ENCODE results near the gene PHACTR1.
"Not testable (repeated sequence)": the region's sequence is repeated elsewhere in the genome, so short reads cannot be mapped to it uniquely, and the experiment has no call there.

PHACTR1 gene

DNA sequence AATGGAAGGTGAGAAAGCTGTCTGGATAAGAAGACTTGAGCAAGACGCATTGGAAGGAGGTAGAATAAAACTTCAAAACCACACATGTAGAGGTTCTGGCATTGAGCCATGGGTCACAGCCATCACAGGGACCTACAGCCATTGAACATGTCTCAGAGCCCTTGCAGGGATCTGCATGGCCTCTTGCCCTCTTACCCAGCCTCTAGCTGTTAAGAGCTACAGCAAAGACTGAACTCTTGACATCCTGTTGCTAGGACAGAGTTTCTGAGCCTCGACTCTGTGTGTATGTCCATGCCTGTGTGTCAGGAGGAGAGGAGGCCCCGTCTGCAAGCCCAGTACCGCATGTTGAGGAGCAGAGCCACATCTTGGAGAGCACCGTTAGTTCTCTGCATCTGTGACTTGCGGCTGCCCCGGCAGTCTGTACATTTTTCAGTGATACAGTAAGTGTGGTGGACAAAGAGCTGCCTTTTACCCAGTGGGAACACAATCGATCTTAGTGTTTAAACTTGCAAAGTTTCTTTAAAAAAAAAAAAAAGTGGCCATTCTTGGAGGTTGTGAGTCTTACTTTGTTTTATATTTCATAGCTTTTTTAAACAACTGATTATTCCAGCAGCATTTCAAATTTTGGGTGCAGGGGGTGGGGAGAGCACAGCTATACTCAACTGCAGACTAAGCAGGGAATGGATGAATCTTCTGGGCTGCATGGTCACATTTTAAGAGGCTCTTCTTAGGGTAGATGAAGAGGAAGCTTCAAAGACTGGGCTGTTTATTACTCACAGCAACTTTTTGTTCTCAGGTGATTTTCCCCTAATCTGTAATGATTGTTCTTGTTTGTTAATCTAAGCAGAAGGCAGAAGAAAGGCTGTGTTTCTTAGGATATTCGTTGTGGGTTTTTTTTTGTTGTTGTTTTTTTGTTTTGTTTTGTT is 523.2 kb downstream of the PHACTR1 start:
- no peak for DNase-seq (ENCODE audit: low spot score)

DNA sequence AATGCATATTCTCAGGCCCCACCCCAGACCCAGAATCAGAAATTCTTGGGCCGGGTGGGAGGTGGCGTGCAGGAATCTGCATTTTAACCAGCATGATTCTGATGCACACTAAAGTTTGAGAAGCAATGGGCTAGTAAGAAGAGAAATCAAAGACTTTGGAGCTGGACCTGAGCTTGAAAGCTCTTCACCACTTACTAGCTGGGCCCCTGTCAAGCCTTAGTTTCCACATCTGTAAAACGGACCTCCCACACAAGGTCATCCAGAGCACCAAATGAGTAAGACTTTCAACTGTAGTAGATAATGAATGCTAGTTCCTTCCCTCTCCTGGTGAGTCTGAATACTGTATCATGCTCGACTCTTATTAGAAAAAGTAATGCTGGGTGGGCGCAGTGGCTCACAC is 524.8 kb downstream of the PHACTR1 start:
- DNase-seq (ENCODE audit: low spot score), result no peak

DNA sequence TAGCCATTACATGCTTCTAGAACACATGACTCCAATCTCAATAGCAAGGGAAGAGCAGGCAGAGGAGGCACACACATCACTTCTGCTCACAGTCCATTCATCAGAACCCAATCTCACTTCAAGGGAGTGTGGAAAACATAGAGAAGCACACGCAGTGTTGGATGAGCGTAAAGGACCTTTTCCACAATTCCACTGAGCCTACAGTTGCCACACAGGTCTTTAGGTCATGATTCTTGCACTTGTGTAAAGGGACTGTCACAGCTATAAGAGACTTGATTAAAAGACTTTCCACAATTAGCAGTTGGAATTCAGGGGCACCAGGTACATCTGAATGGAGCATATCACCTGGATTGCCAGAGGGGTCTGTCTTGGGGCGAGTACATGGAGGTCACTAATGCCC is 525.6 kb downstream of the PHACTR1 start:
- DNase-seq (ENCODE audit: low spot score), result no peak

DNA sequence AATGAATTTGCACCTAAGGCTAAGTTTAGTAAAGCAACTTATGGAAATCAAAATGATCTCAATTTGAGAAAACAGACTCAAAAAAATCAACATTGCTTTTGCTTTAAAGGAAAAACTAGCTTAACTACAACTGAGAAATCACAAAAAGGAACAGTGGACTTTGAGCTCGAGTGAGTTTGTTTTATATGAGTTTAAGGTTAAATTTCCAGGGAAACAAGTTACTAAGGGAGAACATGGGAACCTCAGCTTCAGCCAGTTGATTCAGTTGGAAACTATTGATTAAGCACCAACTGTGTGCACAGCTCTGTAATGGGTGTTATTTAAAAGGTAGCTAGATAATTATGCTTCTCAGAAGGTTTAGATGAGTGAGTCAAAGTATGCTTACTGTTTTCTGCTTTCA is 526.0 kb downstream of the PHACTR1 start:
- DNase-seq (ENCODE audit: low spot score), result no peak

DNA sequence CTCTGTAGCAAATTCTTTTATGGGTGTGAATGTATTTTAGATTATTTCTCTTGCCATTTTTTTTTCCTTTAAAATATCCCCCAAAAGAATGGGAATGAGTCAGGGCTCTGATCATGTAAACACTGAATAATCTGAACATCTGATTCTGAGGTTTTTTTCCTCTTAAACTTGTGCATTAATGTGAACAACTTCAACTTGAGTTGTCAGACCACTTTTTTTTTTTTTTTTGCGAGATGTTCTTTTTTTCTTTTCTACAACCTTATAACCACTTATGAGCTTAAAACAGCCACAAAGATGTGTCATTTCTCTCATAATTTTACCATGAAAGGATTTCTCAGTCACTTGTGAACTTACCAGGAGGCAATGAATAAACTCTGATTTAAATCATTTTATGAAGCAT is 526.5 kb downstream of the PHACTR1 start:
- DNase-seq (ENCODE audit: low spot score), result no peak

DNA sequence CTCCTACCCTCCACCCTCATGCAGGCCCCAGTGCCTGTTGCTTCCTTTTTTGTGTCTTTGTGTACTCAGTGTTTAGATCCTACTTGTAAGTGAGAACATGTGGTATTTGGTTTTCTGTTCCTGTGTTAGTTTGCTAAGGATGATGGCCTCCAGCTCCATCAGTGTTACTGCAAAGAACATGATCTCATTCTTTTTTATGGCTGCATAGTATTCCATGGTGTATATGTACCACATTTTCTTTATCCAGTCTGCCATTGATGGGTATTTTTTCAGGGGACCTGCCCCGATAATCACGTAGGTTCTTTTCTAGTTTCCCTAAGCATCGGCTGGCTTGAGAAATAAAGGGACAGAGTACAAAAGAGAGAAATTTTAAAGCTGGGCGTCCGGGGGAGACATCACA is 527.2 kb downstream of the PHACTR1 start:
- DNase-seq (ENCODE audit: low spot score), result not testable (repeated sequence)

DNA sequence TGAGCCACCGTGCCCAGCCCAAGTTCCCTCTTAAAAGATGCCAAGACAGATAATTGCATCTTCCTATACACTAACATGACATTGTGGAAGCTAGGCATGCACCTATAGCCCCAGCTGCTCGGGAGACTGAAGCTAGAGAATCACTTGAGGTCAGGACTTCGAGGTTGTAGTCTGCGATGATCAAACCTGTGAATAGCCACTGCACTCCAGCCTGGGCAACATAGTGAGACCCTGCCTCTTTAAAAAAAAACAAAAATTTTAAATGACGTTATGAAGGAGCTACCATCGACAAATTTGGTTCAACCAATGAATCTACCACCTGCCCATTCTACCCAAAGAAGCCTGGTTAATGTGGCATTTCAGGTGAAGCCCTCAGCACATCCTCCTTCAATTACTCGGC is 531.1 kb downstream of the PHACTR1 start:
- DNase-seq (ENCODE audit: low spot score), result no peak

DNA sequence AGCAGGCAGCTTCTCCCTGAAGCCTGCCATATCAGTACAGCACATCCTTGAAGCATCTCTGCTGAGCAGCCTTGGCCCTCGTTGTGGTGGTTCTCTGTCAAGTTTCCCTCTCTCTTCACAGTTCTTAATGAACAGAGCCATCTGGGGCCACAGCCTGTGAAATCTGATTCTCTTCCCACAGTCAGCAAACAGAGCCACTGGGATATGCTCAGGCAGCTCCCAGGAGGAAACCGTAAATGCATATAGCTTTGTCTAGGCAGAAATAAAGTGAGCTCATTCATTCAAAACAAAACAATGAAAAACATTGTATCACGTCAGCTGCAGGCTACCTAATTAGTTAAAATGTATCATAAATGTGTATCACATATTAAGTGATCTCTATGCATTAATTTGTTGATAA is 531.5 kb downstream of the PHACTR1 start:
- DNase-seq (ENCODE audit: low spot score), result no peak

DNA sequence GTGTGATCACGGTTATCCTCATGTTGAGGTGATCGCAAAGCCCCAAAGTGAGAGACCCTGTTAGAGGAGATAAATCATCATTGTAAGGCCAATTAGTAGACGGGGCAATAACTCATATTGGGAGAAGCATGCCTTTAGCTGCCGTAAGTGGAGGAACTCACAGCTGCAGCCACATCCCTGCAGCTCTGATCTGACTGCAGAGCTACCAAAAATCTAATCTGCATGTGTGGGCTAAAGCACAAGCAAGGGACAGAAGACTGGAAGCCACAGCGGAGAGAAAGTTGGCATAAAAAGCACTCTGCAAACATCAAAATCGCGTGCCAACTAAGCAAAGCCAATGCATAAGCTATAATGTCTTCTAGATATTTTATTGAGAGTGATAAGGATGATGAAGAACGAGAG is 532.0 kb downstream of the PHACTR1 start:
- DNase-seq (ENCODE audit: low spot score), result no peak

DNA sequence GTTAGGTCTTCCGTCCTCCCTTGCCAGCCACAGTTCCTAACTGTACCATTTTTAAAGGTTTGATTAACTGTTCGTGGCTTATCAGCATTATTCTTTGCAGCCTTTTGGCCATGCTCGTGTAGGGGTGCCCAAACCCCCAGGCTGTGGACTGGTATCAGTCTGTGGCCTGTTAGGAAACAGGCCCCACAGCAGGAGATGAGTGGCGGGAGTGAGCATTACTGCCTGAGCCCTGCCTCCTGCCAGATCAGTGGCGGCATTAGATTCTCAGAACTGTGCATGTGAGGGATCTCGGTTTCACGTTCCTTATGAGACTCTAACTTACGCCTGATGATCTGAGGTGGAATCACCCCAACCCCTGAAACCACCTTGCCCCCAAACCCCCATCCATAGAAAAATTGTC is 532.4 kb downstream of the PHACTR1 start:
- no peak for DNase-seq (ENCODE audit: low spot score)

DNA sequence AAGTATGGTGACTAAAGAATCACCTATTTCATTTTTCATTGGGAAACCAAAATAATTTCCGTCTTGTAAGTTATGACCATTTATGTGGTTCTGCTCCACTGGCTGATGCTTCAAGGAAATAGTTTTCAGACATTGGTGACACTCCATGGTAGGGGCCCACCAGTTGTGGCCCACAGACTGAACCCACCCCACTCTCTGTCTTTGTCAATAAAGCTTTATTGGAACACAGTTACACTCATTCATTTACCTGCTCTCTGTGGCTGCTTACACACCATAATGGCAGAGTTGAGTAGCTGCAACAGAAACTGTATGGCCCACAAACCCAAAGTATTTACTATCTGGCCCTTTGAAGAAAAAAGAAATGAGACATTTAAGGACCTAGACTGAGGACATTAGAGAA is 533.2 kb downstream of the PHACTR1 start:
- DNase-seq (ENCODE audit: low spot score), result no peak

DNA sequence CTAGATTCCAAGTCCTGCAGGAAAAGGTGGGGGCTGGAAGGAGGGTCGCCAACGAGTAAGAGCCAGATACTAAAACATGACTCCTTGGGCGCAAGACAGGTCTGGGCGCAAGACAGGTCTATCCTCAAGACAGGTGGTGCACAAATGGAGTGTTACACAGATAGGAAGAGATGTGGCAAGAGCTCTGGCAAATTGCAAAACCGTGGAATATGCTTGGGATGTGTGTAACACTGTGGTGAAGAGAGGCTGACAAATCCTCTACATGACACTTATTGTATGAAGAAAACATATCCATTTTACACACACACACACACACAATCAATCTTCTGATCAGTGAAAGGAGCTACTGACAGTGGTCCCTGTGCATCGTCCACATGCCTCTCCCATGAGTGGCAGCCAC is 534.1 kb downstream of the PHACTR1 start:
- DNase-seq (ENCODE audit: low spot score), result no peak

DNA sequence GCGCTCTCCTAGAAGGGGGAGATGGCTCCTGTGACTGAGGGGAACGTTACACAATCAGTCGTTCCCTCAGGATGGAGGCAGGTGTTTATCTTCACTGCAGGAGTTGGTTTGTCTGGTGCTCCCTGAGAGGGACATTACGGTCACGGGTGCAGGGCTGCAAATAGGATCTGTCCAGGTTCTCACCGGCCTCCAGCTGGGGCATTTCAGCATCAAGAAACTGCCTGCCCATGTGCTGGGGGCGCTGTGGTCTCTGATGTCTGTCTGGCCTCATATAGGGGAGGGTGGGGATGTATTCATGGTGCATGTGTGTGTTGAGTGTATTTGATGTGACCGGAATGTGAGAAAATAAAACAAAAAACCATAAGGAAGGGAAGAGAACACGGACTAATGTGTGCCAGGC is 534.7 kb downstream of the PHACTR1 start:
- no peak for DNase-seq (ENCODE audit: low spot score)

DNA sequence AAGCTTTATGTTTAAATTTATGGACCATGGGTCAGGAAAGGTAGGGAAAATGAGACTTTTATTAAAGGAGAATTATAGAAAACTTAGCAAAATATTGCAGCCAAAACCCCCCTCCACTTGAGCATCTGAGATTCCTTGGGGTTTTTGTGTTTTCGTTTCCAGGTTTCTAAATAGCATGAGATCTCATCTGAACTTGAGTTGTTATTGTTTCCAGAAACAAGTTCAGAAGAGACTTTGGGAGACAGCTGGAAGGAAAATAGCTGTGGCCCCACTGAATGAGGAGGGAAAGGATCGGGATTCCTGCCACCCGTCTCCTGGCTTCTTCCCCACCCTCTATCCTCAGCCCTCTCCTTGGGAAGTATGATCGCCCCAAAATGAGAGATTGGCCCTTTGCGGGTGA is 536.2 kb downstream of the PHACTR1 start:
- DNase-seq (ENCODE audit: low spot score), result no peak

DNA sequence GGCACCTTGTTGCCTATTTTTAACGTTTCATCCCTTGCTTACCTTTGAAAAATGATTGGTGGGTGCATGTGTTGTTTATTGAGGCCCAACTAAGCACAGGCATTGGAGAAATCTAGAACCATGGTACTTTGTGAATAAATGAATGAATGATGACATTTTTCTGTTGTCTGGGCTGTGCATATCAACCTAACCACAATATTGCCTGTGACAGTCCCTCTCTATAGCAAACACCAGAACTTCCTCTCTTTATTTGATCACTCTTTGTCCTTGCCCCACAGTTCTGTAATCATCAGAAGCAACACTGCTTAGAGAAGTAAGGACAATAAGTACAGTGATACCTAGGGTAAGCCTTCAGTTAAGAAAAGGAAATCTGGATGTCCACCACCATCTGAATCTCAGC is 536.7 kb downstream of the PHACTR1 start:
- no peak for DNase-seq (ENCODE audit: low spot score)

DNA sequence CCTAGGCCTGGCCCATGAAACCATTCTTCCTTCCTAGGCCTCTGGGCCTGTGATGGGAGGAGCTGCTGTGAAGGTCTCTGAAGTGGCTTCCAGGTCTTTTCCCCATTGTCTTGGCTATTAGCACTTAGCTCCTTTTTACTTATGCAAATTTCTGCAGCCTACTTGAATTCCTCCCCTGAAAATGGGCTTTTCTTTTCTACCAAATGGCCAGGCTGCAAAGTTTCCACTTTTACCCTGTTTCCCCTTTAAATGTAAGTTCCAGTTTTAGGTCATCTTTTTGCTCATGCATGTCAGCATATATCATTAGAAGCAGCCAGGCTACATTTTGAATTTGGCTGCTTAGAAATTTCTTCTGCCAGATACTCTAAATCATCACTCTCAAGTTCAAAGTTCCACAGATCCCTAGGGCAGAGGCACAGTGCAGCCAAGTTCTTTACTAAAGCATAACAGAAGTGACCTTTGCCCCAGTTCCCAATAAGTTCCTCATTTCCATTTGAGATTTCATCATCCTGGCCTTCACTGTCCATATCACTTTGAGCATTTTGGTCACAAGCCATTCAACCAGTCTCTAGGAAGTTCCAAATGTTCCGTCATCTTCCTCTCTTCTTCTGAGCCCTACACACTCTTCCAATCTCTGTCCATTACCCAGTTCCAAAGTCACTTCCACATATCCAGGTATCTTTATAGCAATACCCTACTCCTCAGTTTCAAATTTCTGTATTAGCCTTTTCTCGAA is 539.9 kb downstream of the PHACTR1 start:
- DNase-seq (ENCODE audit: low spot score), result no peak

DNA sequence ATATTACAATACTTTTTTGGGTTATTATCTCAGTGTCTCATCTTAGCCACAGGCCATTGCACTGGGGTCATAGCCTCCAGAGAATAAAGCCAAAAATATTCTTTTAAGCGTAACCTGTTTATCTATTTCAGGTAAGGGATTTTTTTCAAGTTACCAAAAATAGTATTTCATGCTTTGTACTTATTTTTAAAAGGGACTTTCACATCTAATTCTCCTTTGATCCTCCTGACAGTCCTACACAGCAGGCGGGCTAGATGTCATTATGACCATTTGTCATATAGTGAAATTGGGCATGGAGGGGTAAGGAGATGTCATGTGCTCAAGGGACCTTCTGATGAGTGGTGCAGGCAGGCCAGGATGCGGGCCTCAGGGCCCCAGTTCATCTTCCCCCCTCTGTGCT is 542.8 kb downstream of the PHACTR1 start:
- no peak for DNase-seq (ENCODE audit: low spot score)

DNA sequence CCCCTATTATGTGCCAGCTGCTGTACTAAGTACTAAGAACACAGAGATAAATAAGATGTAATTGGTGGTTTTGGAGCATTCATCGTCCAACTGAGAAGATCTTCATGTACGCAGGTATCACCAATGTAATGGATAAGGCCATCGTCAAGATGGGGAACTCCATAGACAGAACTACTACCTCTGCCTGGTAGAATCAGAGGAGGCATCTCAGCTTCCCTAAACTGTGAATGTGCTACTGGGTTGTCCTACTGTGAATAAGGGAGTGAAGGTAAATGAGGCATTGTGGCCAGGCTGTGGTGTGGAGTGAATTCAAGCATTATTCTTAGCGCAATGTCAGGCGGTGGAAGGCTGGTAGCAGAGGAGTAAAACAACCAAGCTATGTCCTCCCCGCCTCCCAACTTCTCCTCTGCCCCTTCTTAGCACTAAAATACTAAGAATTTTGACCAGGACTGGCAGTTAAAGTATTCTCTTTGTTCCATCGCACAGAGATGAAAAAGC is 543.6 kb downstream of the PHACTR1 start:
- DNase-seq (ENCODE audit: low spot score), result no peak

DNA sequence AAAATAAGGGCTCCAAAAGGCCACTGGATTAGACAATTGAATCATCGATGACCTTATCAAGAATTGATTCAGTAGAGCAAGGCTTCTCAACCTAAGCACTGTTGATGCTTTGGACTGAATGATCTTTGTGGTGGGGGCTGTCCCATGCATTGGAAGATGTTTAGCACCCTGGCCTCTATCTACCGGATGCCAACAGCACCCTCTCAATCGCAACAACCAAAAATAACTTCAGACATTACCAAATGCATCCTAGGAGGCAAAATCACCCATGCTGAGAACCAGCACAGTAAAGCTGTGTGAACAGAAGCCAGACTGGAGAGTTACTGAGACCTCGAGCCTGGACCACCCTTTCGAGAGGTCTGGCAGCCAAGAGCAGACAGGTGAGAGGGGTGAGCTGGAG is 544.3 kb downstream of the PHACTR1 start:
- DNase-seq (ENCODE audit: low spot score), result no peak

DNA sequence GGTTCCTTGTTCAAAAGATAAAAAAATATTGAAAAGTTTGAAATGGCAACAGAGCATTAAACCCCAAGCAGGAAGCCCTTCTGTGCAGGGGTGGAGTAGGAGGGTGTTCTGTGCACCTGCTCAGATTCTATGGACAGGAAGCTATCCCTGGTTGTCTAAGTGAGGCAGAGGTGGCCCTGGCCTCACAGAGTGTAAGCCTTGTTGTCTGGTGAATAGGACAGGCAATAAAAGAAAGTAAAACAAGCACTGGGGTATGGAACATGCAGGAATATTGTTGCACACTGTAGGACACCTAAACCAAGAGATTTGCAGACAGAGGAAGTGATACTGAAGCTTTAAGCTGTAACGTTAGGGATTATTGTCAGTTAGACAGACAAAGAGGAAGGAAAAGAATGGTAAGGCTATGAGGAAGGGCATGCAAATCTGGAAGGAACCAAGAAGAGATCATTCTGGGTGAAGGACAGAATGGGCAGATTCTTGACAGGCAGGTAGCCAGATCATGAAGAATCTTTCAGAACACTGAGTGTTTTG is 545.0 kb downstream of the PHACTR1 start:
- no peak for DNase-seq (ENCODE audit: low spot score)

DNA sequence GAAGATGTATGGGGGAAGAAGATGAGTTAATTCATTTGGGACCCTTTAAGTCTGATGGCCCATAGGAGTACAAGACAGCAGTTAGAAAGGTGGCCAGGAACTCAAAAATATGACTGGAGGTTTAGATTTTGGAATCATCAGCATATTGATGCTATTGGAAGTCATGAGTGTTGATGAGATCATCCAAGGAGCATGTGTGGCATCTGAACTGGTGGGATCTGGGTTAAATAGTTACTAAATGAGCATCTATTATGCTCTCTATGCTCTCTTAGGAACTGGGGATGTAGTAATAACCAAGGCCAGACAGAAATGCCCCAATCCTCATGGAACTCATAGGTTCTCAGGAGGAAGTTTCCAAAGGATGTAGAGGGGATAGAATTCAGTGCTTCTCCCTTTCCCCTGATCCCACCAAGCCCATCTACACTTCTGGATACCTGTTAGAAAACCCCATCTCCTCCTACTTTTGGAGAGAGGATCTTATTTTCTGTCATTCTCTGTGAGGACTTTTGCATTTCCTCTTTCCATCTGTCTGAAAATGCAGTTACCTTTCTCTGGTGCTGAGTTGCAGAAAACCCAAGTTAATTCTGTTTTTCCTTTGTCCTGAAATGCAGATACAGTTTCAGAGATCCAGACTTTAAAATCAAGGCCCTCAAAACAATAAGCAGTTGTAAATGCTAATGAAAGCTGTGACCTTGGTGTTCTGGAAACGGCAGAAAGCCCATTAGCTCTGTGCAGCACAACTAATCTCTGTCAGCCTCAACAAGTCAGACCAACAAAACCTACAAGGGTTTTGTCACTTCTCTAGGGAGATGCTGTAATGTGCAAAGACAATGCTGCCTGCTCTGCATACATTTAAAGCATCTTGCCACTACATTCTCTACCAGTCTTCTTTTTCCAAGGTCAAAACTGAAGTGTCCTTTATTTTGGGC is 546.0 kb downstream of the PHACTR1 start:
- DNase-seq (ENCODE audit: low spot score), result no peak

DNA sequence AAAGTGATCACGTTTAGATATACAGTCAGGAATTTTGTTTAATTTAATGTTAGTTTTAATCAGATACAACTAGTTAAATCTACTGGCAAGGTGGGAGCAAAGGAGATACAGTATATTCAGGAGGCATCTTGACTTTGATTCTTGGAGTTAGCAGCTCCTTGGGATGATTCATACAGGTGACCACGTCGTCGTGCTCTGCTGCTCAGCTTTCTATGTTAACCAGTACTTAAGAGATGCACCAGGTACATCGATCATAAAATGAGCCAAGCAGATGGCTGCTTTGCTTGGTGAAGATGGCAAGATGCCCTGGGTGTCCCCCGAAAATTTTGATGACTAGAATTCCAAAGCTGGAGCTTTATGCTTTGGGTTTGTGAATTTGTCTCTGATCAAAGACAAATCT is 547.1 kb downstream of the PHACTR1 start:
- no peak for DNase-seq (ENCODE audit: low spot score)
